Uterus (tissue), 2 donors: Measurements from ENCODE around the gene PI4KA.

Experiments used
- POLR2A ChIP-seq, 2 donors: fragments of 450-650 bp; IDR thresholded peaks; one replicate each; pipeline ENCODE4 v1.6.1; 2016; ENCODE audit warnings: antibody characterized with exemption in 2 of 2, mild to moderate bottlenecking in 1 of 2, moderate library complexity in 1 of 2
- TF ChIP-seq, protein P1 (sequence below), 4 experiments: fragments of 200-600 bp in 2 of 4; fragments of 450-650 bp in 2 of 4; sonication (generic) in 2 of 4; IDR thresholded peaks; one replicate each; pipeline ENCODE4 v1.5.1; 2016 to 2019; ENCODE audit warnings: antibody characterized with exemption in 4 of 4, mild to moderate bottlenecking in 2 of 4, moderate library complexity in 1 of 4

DNA sequence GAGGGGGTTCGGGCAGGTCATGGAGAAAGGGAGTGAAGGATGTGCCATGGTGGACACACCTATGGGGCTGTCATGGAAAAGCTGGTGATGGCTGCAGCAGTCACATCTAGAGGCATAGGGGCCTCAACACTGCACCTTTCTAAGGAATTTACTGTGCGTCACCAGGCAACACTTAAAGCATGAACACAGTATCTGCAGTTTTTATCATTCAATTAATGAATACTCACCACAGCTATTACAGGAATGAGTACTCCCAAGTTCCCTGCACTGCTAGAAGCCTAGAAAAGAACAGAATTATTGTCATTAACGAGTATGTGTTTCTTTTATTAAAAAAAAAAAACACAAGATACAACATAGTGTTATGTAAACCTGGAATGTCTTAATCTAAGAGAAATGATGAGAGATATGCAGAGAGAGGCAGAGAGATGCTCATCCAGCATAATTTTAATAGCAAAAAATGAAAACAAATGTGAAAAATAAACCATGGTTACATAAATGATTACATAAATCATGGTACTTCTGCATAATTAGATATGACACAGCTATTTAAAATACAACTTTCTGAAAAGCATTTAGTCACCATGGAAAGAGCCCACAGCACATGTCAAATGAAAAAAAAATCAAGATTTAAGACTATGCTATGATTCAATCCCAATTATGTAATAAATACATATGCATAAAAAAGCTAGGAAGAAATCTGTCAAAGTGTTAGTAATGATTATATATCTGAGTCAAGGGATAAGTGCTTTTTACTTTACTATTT lies 65.5 kb downstream of the PI4KA start:
- TF ChIP-seq, protein P1, sequence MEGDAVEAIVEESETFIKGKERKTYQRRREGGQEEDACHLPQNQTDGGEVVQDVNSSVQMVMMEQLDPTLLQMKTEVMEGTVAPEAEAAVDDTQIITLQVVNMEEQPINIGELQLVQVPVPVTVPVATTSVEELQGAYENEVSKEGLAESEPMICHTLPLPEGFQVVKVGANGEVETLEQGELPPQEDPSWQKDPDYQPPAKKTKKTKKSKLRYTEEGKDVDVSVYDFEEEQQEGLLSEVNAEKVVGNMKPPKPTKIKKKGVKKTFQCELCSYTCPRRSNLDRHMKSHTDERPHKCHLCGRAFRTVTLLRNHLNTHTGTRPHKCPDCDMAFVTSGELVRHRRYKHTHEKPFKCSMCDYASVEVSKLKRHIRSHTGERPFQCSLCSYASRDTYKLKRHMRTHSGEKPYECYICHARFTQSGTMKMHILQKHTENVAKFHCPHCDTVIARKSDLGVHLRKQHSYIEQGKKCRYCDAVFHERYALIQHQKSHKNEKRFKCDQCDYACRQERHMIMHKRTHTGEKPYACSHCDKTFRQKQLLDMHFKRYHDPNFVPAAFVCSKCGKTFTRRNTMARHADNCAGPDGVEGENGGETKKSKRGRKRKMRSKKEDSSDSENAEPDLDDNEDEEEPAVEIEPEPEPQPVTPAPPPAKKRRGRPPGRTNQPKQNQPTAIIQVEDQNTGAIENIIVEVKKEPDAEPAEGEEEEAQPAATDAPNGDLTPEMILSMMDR (IDR thresholded peaks at IDR 0.05) = no peak
- TF ChIP-seq POLR2A (IDR thresholded peaks at IDR 0.05) = no peak
